ENCODE data around the gene TNRC6A. TPM values are rescaled to one million over a fixed set of nuclear protein-coding genes. Genes with fewer than 3 reads are reported as not detected.
"Not testable (repeated sequence)": the region's sequence is repeated elsewhere in the genome, so short reads cannot be mapped to it uniquely, and the experiment has no call there.

The TNRC6A gene
- total RNA-seq, 1 donor from 2014 or later: 91.9 TPM

DNA sequence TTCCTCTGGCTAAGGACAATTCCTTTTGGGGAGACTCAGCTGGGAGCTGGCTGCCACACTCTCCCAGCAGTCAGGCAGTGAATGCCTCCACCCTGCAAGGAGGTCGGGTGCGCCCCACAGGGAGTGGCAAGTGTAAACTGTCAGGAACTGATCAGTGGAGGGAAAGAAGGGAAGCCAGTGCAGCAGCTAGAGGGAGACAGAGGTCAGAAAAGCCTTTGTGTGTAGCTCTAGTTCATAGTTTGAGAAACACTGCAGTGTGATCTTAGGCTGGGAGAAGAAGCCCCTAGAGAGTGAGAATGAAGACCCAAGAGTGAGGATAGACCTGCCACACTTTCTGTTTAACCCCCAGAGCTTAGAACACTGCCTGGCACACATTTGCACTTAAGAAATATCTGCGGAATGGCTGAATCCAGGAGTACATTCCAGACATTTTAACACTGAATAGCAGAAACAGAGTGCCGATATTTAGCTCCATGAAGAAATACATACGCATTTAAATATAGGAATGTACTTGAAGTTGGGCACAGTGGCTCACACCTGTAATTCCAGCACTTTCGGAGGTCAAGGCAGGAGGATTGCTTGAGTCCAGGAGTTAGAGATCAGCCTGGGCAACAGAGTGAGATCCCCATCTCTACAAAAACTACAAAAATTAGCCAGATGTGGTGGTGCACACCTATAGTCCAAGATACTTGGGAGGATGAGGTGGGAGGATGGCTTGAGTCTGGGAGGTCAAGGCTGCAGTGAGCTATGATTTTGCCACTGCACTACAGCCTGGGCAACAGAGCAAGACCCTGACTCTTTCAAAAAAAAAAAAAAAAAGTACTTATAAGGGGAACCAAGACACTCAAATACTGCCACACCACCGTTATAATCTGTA, 105.2 kb downstream of the TNRC6A start:
- DNase-seq (ENCODE audit: low spot score) (no peak), ATAC-seq (no peak)
- intact Hi-C loops (cut with DNase I): no loop called here

DNA sequence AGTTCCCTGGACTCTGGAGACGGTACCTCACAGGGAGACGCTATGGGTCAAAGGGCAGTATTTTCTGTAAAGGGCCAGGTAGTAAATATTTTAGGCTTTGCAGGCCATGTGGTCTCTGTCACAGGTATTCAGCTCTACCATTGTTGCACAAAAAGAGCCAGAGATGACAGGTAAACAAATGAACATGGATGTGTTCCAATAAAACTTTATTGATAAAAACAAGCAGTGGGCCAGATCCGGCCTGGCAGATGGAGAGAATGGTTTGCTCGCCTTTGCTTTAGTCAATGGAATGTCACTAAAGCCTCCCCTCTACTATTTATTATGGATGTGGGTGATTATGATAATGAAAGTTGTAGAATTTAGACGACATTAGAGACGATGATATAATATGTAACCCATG, 107.4 kb downstream of the TNRC6A start:
- ATAC-seq (no peak), DNase-seq (ENCODE audit: low spot score) (no peak)
- intact Hi-C loops (cut with DNase I): no loop called here

DNA sequence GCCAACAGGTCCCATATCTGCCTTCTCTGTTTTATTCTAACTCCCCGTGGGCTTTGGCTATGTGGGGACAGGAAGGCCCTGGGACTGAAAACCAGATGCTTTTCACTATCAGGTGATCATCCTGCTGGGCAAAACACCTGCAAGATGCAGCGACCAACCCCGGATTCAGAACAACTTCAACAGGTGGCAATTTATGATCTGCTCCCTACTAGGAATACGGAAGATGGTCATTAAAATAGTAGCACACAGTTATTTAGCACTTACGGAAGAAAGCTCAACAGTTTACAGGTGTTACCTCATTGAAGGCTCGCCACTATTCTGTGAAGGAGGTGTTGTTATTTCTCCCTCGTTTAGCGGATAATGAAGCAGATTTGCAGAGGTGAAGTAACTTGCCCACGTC, 108.5 kb downstream of the TNRC6A start:
- ATAC-seq (no peak), DNase-seq (ENCODE audit: low spot score) (no peak)
- intact Hi-C loops (cut with DNase I): no loop called here

DNA sequence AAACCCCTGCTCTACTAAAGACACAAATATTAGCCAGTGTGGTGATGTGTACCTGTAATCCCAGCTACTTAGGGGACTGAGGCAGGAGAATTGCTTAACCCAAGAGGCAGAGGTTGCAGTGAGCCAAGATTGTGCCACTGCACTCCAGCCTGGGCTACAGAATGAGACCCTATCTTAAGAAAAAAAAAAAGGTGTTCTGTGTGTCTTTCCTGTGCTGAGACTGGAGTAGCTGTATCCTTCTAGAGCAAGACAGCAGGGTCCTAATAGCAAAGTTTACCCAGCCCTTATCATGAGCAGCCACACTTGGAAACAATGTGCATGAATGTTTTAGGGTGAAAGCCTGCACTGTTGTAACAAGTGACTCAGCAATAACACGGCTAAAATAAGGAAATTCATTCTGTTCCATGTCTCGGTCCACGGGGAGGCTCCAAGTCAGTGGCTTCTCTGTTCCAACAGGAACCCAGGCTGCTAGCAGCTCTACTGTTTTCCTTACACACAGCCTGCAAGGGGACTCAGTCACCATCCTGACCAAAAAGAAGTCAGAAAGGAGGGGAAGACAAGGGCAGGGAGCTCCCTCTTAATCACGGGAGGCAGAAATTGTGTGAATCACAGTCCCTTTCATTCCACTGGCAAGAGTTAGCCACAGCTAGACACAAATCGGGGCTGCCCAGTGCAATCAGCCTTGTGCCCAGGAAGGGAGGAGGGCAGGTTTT, 109.3 kb downstream of the TNRC6A start:
- intact Hi-C loops (cut with DNase I): no loop called here
- DNase-seq (ENCODE audit: low spot score): no peak
- peak; percentile 95 for ATAC-seq

DNA sequence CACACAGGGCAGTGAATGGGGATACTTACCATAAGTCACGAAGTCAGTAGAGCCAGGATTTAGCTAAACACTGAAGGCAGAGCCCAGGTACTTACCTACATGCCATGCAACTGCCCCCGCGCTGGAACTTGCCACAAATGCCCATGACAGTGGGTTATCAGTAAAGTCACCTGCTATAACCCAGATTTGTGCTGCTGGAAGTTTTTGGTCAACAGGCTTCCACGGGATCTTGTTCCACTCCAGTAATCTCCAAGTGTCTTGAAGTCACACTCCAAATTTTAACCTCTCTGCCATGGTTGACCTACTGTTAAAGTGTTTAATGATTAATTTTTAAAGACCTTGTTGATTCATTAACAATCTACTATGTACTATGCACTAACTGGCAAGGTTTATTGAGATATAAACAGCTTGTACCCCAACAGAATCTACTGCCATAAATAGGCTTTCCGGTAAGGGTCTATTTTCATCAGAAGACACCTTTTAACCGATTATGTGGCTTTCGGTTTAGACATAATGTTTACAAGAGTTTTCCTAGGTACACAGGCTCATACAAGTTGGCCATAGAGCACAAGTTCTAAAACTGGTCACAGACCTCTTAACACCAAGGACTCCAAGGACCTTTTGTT, 110.0 kb downstream of the TNRC6A start:
- ATAC-seq: no peak
- no peak for DNase-seq (ENCODE audit: low spot score)
- intact Hi-C loops (cut with DNase I): no loop called here

DNA sequence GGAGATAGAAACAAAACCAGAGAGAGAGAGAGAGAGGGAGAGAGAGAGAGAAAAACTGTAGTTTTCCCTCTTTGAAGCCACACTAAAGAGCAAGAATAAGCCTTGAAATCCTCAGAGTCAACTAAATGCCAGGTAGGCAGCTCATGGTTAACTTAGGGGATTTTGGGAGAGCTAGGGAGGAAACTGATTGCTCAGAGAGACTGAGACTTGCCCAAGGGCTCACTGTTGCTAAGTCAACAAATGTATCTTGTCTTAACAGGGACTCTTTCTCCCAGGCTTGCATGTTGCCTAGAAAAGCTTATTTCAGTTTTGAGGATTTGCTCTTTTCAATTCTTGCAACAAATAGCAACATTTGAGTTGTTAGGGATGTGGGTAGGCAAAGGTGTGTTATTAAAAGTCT, 111.8 kb downstream of the TNRC6A start:
- intact Hi-C loops (cut with DNase I): no loop called here
- DNase-seq (ENCODE audit: low spot score): no peak
- no peak for ATAC-seq

DNA sequence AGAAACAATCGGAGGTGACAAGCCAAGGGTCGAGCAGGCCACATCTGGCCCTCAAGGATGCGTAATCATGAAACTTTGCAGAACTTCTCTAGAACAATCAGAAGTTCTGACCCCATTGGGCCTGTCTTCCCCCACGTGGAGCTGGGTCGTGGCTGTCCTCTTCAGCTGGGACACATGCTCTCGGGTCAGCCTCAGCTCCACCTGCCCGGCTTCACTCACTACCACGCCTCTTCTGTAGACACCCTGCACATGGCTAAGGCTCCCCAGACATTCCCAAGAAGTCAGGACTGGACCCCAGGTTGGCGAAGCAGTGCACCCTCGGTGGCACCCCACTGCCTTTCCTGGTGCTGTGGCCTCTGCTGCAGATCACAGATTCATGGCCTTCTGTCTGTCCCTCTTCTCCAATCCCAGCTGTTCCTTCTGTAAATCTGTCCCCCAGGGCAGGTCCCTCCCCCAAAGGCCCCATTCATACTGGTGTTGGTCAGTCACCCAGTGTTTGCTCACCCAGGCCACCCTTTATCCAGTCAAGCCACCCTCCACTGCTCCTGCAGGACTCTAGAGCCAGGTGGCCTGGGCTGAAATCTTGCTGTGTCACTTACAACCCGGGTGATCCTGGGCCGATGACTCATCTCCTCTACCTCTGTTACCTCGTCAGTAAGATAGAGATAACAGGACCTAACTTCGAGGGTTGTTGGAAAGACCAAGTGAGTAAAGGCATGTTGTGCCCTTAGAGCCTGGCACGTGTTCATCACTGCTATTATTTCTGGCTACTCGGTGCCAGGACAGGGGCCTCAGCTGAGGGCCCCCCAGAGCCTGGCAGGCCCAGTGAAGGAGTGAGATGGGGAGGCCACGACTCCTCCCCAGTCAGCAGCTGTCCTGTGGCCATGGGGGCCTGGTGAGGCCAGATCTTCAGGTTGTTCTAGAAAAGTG, 114.9 kb downstream of the TNRC6A start:
- intact Hi-C loops (cut with DNase I): no loop called here
- ATAC-seq: no peak
- no peak for DNase-seq (ENCODE audit: low spot score)

DNA sequence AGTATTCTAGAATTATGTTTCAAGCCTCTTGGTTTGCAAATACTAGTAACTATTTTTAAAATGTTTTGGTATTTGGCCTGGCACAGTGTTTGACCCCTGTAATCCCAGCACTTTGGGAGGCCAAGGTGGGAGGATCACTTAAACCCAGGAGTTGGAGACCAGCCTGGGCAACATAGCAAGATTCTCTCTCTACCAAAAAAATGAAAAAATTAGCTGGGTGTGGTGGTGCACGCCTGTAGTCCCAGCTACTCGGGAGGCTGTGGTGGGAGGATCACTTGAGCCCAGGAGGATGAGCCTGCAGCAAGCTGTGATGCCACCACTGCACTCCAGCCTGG, 115.5 kb downstream of the TNRC6A start:
- ATAC-seq; intact Hi-C loops (cut with DNase I); DNase-seq (ENCODE audit: low spot score): not testable (repeated sequence)

DNA sequence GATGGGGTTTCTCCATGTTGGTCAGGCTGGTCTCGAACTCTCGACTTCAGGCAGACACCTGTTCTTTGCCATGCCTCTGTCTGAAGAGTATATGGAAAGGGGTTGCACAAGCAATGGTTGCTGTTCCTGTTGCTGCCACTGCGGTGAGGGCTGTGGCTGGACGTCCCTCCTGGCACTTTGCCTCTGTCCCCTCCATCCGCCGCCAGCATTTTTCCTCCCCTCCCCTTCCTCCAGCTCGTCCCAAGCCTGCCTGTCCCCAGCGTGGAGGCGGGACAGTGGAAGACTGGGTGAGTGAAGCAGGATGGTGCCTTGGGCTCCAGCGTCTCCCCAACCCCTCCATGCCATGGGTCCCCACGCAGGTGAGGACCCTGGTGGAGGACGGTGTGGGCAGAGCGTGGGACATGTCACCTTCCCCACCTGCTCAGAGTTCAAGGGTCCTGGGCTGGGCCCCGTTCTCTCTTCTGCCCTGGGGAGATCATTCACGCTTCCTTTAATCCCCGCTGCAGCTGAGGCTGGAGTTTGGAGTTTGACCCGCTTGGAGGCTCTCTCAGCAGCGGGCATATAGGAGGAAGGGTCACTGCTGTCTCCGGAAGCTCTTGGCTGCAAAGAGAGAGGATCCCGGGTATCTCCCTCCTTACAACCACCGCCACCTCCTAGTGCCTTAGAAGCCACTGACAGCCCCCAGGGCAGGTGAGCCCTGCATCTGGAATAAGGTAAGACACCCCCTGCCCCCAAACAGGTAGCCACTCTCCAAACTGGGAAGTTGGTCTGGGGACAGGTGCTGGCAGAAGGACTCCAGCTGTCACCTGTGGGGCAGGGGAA, 116.5 kb downstream of the TNRC6A start, which contains the start of gene SLC5A11:
Gene SLC5A11, plus strand, starts transcription at position 238 of the 822 bp plus-strand sequence. CDS start 12,681 bp downstream, outside the sequence.
- no peak for DNase-seq (ENCODE audit: low spot score)
- intact Hi-C loops (cut with DNase I): no loop called here
- ATAC-seq: no peak

DNA sequence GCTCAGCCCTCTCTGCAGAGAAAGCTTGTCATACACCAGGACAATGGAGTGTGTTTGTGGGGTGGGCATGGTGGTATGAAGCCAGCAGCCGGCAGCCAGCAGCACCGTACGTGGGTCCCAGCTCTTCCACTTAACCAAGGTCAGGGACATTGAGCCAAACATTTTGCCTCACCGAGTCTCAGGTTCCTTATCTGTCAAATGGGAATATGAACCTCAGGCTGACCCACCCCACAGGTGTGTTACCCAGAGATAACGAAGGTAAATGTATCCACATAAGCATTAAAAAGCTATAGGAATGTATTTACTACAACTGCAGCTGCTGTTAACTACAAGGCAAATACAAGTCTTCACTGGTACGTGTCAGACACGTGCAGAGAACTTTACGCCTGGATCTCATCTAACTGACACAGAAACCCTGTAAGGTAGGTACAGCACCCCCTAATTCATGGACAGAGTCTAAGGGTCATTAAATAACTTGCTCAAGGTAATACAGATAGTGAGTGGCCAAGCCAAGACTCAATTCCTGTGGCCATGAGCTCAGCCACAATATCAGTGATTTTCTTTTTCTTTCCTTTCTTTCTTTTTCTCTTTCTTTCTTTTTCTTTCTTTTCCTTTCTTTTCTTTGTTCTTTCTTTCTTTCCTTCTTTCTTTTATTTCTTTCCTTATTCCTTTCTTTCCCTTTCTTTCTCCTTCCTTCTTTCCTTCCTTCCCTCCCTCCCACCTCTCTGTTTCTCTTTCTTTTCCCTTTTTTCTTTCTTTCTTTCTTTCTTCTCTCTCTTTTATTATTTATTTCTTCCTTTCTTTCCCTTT, 117.3 kb downstream of the TNRC6A start:
- intact Hi-C loops (cut with DNase I): no loop called here
- ATAC-seq (no peak), DNase-seq (ENCODE audit: low spot score) (no peak)

DNA sequence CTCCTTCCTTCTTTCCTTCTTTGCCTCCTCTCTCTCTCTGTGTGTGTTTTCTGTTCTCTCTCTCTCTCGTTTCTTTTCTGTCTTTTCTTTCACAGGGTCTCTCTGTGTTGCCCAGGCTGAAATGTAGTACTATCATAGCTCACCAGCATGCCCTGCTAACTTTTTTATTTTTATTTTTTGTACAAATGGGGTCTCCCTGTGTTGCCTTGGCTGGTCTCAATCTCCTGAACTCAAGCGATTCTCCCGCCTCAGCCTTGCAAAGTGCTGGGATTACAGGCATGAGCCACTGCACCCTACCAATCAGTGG, 117.9 kb downstream of the TNRC6A start:
- DNase-seq (ENCODE audit: low spot score): no peak
- intact Hi-C loops (cut with DNase I): no loop called here
- no peak for ATAC-seq

DNA sequence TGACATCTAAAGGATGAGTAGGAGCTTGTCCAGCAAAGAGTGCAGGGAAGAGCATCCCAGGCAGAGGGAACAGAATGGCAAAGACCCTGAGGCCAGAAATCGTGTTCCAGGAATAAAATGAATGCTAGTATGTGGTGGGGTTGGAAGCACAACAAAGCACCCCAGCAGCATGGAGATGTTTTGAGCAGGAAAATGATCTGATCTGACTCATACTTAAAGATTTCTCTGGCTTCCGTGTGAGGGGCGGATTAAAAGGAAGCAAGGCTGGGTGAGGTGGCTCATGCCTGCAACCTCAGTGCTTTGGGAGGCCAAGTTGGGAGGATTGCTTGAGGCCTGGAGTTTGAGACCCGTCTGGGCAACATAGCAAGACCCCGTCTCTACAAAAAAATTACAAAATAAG, 118.6 kb downstream of the TNRC6A start:
- intact Hi-C loops (cut with DNase I): no loop called here

DNA sequence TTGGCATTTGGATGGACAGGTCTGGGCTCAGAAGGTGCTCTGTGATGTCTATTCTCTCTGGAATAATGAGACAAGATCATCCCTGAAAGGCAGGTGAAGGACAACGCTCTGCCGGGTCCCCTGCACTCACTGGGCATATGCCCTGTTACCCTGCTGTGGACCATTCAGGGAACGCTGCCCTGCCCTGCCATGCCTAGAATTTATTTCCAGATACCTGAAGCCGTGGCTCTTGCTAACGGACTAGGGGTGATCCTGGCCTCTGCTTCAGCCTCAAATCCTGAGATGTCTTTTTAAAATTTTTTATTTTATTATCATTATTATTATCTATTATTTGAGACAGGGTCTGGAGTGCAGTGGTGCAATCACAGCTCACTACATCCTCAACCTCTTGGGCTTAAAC, 120.2 kb downstream of the TNRC6A start:
- DNase-seq (ENCODE audit: low spot score): no peak
- intact Hi-C loops (cut with DNase I): no loop called here

More for the DNA sequence above, 118.6 kb downstream of the TNRC6A start:
- ATAC-seq (no peak), DNase-seq (ENCODE audit: low spot score) (no peak)

DNA sequence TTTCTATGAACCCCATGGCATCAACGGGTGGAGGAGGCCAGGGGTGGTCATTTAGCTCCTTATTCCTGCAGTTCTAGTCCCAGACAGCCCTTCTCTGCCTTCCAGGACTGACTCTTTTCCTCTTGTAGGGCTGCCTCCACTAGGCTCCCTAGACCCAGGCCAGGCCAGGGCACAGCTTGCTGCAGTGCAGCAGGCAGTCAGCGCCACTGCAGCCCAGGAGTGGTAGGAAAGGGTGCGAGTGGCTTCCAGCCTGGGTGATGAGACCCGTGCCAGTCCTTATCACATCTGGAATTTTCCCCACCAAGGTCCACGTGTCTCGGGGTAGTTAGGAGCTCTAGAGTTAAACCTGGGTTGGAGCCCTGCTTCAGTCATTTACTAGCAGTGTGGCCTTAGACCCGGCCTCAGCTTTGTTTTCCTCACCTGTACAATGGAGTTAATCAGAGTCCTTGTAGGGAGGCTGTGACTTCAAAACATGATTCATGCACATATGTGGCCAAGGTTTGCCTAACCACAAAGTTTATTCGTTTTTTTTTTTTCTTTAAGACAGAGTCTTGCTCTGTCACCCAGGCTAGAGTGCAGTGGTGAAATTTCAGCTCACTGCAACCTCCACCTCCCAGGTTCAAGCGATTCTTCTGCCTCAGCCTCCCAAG, 121.0 kb downstream of the TNRC6A start:
- intact Hi-C loops (cut with DNase I): no loop called here
- no peak for DNase-seq (ENCODE audit: low spot score)
- no peak for ATAC-seq

More for the DNA sequence above, 120.2 kb downstream of the TNRC6A start:
- no peak for ATAC-seq

DNA sequence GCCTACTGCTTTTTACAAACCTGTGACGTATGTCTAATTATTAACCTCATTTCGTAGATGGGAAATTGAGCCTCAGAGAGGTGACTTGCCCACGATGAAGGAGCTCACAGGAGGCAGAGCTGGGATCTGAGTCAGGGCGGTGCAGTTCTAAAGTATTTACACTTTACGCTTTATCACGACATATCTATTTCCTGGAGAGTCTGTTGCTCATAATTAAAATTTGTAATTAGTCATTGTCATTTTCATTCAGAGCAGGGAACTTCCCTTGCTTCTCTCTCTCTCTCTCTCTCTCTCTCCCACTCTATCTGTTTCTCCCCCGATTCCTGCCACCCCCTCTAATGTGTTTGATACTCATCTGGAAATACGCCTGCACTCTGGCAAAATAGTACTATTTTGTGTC, 122.2 kb downstream of the TNRC6A start:
- DNase-seq (ENCODE audit: low spot score) (no peak), ATAC-seq (no peak)
- intact Hi-C loops (cut with DNase I): no loop called here

DNA sequence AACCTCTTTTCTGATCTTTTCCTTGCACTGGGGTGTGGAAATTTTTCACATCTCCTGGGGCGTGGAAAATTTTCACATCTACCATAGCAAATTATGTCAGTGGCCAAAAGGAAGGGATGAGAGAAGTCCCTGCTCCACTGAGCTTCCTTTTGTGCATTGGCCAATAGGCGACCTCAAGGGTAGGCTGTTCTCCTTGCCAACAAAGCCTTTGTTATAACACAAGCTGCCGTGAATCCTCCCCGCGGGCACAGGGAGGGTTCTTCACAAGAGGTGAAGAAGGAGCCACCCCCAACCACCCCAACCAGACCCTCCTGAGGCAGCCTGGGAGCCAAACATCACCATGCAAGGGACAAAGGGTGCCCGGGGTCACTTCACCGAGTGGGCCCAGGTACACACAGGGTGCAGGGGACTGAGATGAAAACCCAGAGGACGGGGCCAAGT, 122.8 kb downstream of the TNRC6A start:
- ATAC-seq (no peak), DNase-seq (ENCODE audit: low spot score) (no peak)
- intact Hi-C loops (cut with DNase I): no loop called here

Data from sciatic nerve (tissue), 2 donors.